ENCODE measurements around the gene TEX53.

TEX53 gene

GRCh38 chr9:114662081-114662989 lies 4.7 kb upstream of the TEX53 start:
- no peak for TF ChIP-seq POLR2A (IDR thresholded peaks at IDR 0.05; ENCODE audit: low read depth, low read length)
- TF ChIP-seq TAF1 (IDR thresholded peaks at IDR 0.05; ENCODE audit: borderline replicate concordance, low read depth, low read length), result no peak
- no peak for TF ChIP-seq POLR2AphosphoS5 (IDR thresholded peaks at IDR 0.05; ENCODE audit: low read depth, low read length)
- peak; percentile 44 for FAIRE-seq
- DNase-seq (ENCODE audit: insufficient read length), result peak; percentile 53

- FAIRE-seq, result no peak
- DNase-seq (ENCODE audit: insufficient read length), result no peak
- TF ChIP-seq POLR2A (IDR thresholded peaks at IDR 0.05; ENCODE audit: low read depth, low read length), result no peak
- TF ChIP-seq TAF1 (IDR thresholded peaks at IDR 0.05; ENCODE audit: borderline replicate concordance, low read depth, low read length), result no peak
- TF ChIP-seq POLR2AphosphoS5 (IDR thresholded peaks at IDR 0.05; ENCODE audit: low read depth, low read length), result no peak
These were observed 1.3 kb downstream of the TEX53 start for GRCh38 chr9:114656301-114656700.

GRCh38 chr9:114655689-114656088 lies 1.9 kb downstream of the TEX53 start:
- FAIRE-seq (no peak), DNase-seq (ENCODE audit: insufficient read length) (no peak)
- TF ChIP-seq TAF1 (IDR thresholded peaks at IDR 0.05; ENCODE audit: borderline replicate concordance, low read depth, low read length), result no peak

GRCh38 chr9:114653556-114654159 lies 3.9 kb downstream of the TEX53 start:
- FAIRE-seq (peak; percentile 88), DNase-seq (ENCODE audit: insufficient read length) (peak; percentile 44)
- TF ChIP-seq POLR2A (IDR thresholded peaks at IDR 0.05; ENCODE audit: low read depth, low read length) (no peak), POLR2AphosphoS5 (IDR thresholded peaks at IDR 0.05; ENCODE audit: low read depth, low read length) (no peak), TAF1 (IDR thresholded peaks at IDR 0.05; ENCODE audit: borderline replicate concordance, low read depth, low read length) (no peak)

- TF ChIP-seq POLR2A (IDR thresholded peaks at IDR 0.05; ENCODE audit: low read depth, low read length) (no peak), POLR2AphosphoS5 (IDR thresholded peaks at IDR 0.05; ENCODE audit: low read depth, low read length) (no peak), TAF1 (IDR thresholded peaks at IDR 0.05; ENCODE audit: borderline replicate concordance, low read depth, low read length) (no peak)
- FAIRE-seq (no peak), DNase-seq (ENCODE audit: insufficient read length) (no peak)
These were observed 4.6 kb downstream of the TEX53 start for GRCh38 chr9:114652776-114653555.

- FAIRE-seq, result no peak
- DNase-seq (ENCODE audit: insufficient read length), result no peak
- TF ChIP-seq POLR2A (IDR thresholded peaks at IDR 0.05; ENCODE audit: low read depth, low read length), result no peak
- no peak for TF ChIP-seq POLR2AphosphoS5 (IDR thresholded peaks at IDR 0.05; ENCODE audit: low read depth, low read length)
- no peak for TF ChIP-seq TAF1 (IDR thresholded peaks at IDR 0.05; ENCODE audit: borderline replicate concordance, low read depth, low read length)
These were observed 13.7 kb downstream of the TEX53 start for GRCh38 chr9:114643896-114644295.

GRCh38 chr9:114643001-114643400 lies 14.6 kb downstream of the TEX53 start:
- no peak for TF ChIP-seq POLR2AphosphoS5 (IDR thresholded peaks at IDR 0.05; ENCODE audit: low read depth, low read length)
- TF ChIP-seq POLR2A (IDR thresholded peaks at IDR 0.05; ENCODE audit: low read depth, low read length), result no peak
- no peak for TF ChIP-seq TAF1 (IDR thresholded peaks at IDR 0.05; ENCODE audit: borderline replicate concordance, low read depth, low read length)
- FAIRE-seq, result no peak
- no peak for DNase-seq (ENCODE audit: insufficient read length)

- DNase-seq (ENCODE audit: insufficient read length) (no peak), FAIRE-seq (no peak)
- TF ChIP-seq POLR2A (IDR thresholded peaks at IDR 0.05; ENCODE audit: low read depth, low read length) (no peak), POLR2AphosphoS5 (IDR thresholded peaks at IDR 0.05; ENCODE audit: low read depth, low read length) (no peak), TAF1 (IDR thresholded peaks at IDR 0.05; ENCODE audit: borderline replicate concordance, low read depth, low read length) (no peak)
These were observed 15.6 kb downstream of the TEX53 start for GRCh38 chr9:114641967-114642366.

GRCh38 chr9:114638404-114638803 lies 19.2 kb downstream of the TEX53 start:
- no peak for FAIRE-seq
- no peak for DNase-seq (ENCODE audit: insufficient read length)
- TF ChIP-seq POLR2A (IDR thresholded peaks at IDR 0.05; ENCODE audit: low read depth, low read length) (no peak), TAF1 (IDR thresholded peaks at IDR 0.05; ENCODE audit: borderline replicate concordance, low read depth, low read length) (no peak), POLR2AphosphoS5 (IDR thresholded peaks at IDR 0.05; ENCODE audit: low read depth, low read length) (no peak)

GRCh38 chr9:114634387-114634786 lies 23.2 kb downstream of the TEX53 start:
- TF ChIP-seq POLR2AphosphoS5 (IDR thresholded peaks at IDR 0.05; ENCODE audit: low read depth, low read length), result no peak
- no peak for TF ChIP-seq POLR2A (IDR thresholded peaks at IDR 0.05; ENCODE audit: low read depth, low read length)
- TF ChIP-seq TAF1 (IDR thresholded peaks at IDR 0.05; ENCODE audit: borderline replicate concordance, low read depth, low read length), result no peak
- FAIRE-seq, result no peak
- DNase-seq (ENCODE audit: insufficient read length), result no peak

- no peak for FAIRE-seq
- TF ChIP-seq TAF1 (IDR thresholded peaks at IDR 0.05; ENCODE audit: borderline replicate concordance, low read depth, low read length) (no peak), POLR2AphosphoS5 (IDR thresholded peaks at IDR 0.05; ENCODE audit: low read depth, low read length) (no peak), POLR2A (IDR thresholded peaks at IDR 0.05; ENCODE audit: low read depth, low read length) (no peak)
- no peak for DNase-seq (ENCODE audit: insufficient read length)
These were observed 24.0 kb downstream of the TEX53 start for GRCh38 chr9:114633438-114634089.

Data from GM12892 (cell line).